T-cell (primary cell): ENCODE results near the gene CAMK2D. TPM values are rescaled to one million over a fixed set of nuclear protein-coding genes. Genes with fewer than 3 reads are reported as not detected.

Experiments used
- ATAC-seq, 4 experiments: fragments of 200-7000 bp in 3 of 4; fragments of 150-1000 bp in 1 of 4; cut with Tn5 transposase; replicated peaks in 1 of 4; 1 replicate in 3 of 4; 2 replicates in 1 of 4; pipeline ENCODE4 v1.10.0; 2021; ENCODE audit warnings: moderate library complexity in 3 of 4, mild to moderate bottlenecking in 2 of 4, moderate number of reproducible peaks in 1 of 4
- CTCF ChIA-PET, 2 donors: fragments of 300-600 bp; sonication (Branson Sonifier 250); formaldehyde crosslinking; loops; one replicate each; lab custom pipeline; 2022; ENCODE audit warnings: antibody characterized with exemption in 2 of 2; lab: Charles Lee
- POLR2A ChIA-PET, 2 donors: fragments of 300-600 bp; sonication (Branson Sonifier 250); formaldehyde crosslinking; loops; one replicate each; lab custom pipeline; 2022; ENCODE audit warnings: antibody characterized with exemption in 2 of 2; lab: Charles Lee
- DNase-seq, 35 experiments: peaks; one replicate each; pipeline versions ENCODE4 v3.0.0 to v3.0.0-alpha.2; 2013 to 2023
- H3K27ac ChIP-seq: one replicate; pipeline ENCODE4 v1.5.1; 2013; ENCODE audit warnings: low read length
- H3K27me3 ChIP-seq, 2 experiments: replicated peaks in 1 of 2; 1 replicate in 1 of 2; 2 replicates in 1 of 2; pipeline versions ENCODE4 v1.6.1 to v1.7.0; 2013; ENCODE audit warnings: low read length in 1 of 2, mixed read lengths in 1 of 2; ENCODE audit not compliant: control insufficient read depth in 2 of 2, insufficient read depth in 2 of 2; ENCODE audit errors: extremely low read depth in 1 of 2
- H3K36me3 ChIP-seq, 2 donors: 1 replicate in 1 of 2; 2 replicates in 1 of 2; pipeline versions ENCODE4 v1.6.1 to v1.7.0; 2013; ENCODE audit warnings: low read length in 1 of 2; ENCODE audit not compliant: control insufficient read depth in 2 of 2, insufficient read depth in 1 of 2; ENCODE audit errors: extremely low read depth in 1 of 2
- H3K4me1 ChIP-seq, 2 experiments: 1 replicate in 1 of 2; 2 replicates in 1 of 2; pipeline versions ENCODE4 v1.6.1 to v1.7.0; 2013; ENCODE audit warnings: low read length in 2 of 2, mixed read lengths in 1 of 2; ENCODE audit not compliant: insufficient read depth in 2 of 2, control insufficient read depth in 1 of 2; ENCODE audit errors: extremely low read depth in 1 of 2
- H3K4me3 ChIP-seq, 2 donors: 1 replicate in 1 of 2; 2 replicates in 1 of 2; pipeline versions ENCODE4 v1.5.1 to v1.7.0; 2013; ENCODE audit warnings: mild to moderate bottlenecking in 2 of 2, low read length in 1 of 2, moderate library complexity in 1 of 2; ENCODE audit not compliant: control insufficient read depth in 1 of 2; ENCODE audit errors: extremely low read depth in 1 of 2
- H3K9me3 ChIP-seq: 2 replicates; pipeline ENCODE4 v1.7.0; 2013
- H3K27ac Mint-ChIP-seq, 2 donors: one replicate each; pipeline ENCODE4 v1.8.0; 2020 to 2021; ENCODE audit warnings: mild to moderate bottlenecking in 2 of 2, mixed read lengths in 2 of 2
- H3K27me3 Mint-ChIP-seq, 2 donors: one replicate each; pipeline ENCODE4 v1.8.0; 2021 to 2022; ENCODE audit warnings: mixed read lengths in 2 of 2
- H3K36me3 Mint-ChIP-seq: one replicate; pipeline ENCODE4 v1.8.0; 2021; ENCODE audit warnings: mixed read lengths
- H3K4me1 Mint-ChIP-seq, 3 donors: one replicate each; pipeline ENCODE4 v1.8.0; 2020 to 2022; ENCODE audit warnings: mixed read lengths in 3 of 3, mild to moderate bottlenecking in 1 of 3
- H3K4me3 Mint-ChIP-seq, 3 donors: one replicate each; pipeline ENCODE4 v1.8.0; 2020 to 2022; ENCODE audit warnings: mild to moderate bottlenecking in 3 of 3, mixed read lengths in 3 of 3, moderate library complexity in 3 of 3
- H3K9me3 Mint-ChIP-seq, 3 donors: one replicate each; pipeline ENCODE4 v1.8.0; 2020 to 2022; ENCODE audit warnings: mixed read lengths in 3 of 3
- WGBS: methylation state at CpG from one replicate; pipeline ENCODE4 v1.1.5; 2013; ENCODE audit warnings: missing lambda C conversion rate; ENCODE audit not compliant: insufficient coverage; 5-methylcytosine and 5-hydroxymethylcytosine counted together
- total RNA-seq, 35 experiments: library from RNA in 6 of 35; stranded (reverse) in 6 of 35; fragments of 120-200 nt in 1 of 35; gene quantifications; one replicate each; pipeline versions ENCODE4 v1.2.1 to v1.2.4 and lab custom pipeline; 2013 to 2026

CAMK2D gene
- total RNA-seq, 5 donors from 2014 or later (not counting 1 experiment from before 2014, with no cell fraction given) = 30.9 to 36.2 (median 35.4) TPM

DNA sequence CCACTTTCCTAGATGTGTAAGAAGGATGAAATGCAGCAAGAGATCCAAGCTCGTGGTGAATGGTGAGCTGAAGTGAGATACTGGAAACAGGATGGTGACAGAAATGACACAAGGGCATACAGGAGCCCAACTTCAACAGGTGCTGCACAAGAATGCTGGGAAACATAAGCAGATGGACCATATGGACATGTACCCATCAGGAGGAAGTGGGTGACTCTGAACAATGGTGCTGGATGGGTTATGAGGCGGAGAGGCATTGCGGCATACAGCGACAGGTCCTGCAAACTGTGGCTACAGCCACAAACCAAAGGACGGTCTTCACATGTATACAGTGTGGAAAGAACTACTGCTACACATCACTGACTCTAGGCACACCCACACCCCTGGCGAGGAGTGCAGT, 265.7 kb downstream of the CAMK2D start:
- Histone ChIP-seq H3K27me3 (no peaks in the 10 kb centered on the region), H3K9me3 (no peaks in the 10 kb centered on the region), H3K4me1 (no peaks in the 10 kb centered on the region), H3K36me3 (peaks cover 6 to 31% of the 10 kb centered on the region in 2 donors), H3K27ac (no peak overlapping the region), H3K4me3 (no peak overlapping the region)
- Mint-ChIP-seq H3K36me3 (peaks cover 43% of the 10 kb centered on the region), H3K27ac (no peak overlapping the region), H3K27me3 (no peaks in the 10 kb centered on the region), H3K4me3 (no peak overlapping the region), H3K4me1 (no peaks in the 10 kb centered on the region), H3K9me3 (peaks cover 0 to 4% (median 0%) of the 10 kb centered on the region in 3 donors)
- no peak for DNase-seq
- 100% methylated on average over 1 of the region's 6 CpGs for WGBS
- ChIA-PET POLR2A (interaction anchor here in 1 of 2 donors (0.6 kb wide), 2 partner anchors 11 to 155 kb away, joined by 3 read pairs; no protein-coding TSS in a partner anchor), CTCF (interaction anchor here in 1 of 2 donors (0.6 kb wide), 1 partner anchor 12 kb away, joined by 3 read pairs; no protein-coding TSS in a partner anchor)
- no peak for ATAC-seq

- POLR2A ChIA-PET = no interaction called here
- WGBS = 100% methylated on average over 4 of the region's 6 CpGs
Measured at GRCh38 chr4:113483131-113483530, 278.4 kb downstream of the CAMK2D start.

GRCh38 chr4:113482325-113482724, 279.2 kb downstream of the CAMK2D start:
- no peaks in the 10 kb centered on the region for H3K9me3 ChIP-seq
- H3K4me1 ChIP-seq = no peaks in the 10 kb centered on the region
- no peaks in the 10 kb centered on the region for H3K27me3 ChIP-seq
- ATAC-seq = no peak
- no peak overlapping the region for H3K27ac Mint-ChIP-seq
- no peak overlapping the region for H3K27ac ChIP-seq
- no peaks in the 10 kb centered on the region for H3K27me3 Mint-ChIP-seq
- peaks cover 0 to 11% (median 8%) of the 10 kb centered on the region in 3 donors for H3K9me3 Mint-ChIP-seq
- H3K4me3 Mint-ChIP-seq = no peak overlapping the region
- no peak for DNase-seq
- ChIA-PET POLR2A (no interaction called here), CTCF (no interaction called here)
- H3K4me1 Mint-ChIP-seq = no peaks in the 10 kb centered on the region
- H3K36me3 Mint-ChIP-seq = peaks cover 60% of the 10 kb centered on the region
- H3K36me3 ChIP-seq = peaks cover 0 to 3% of the 10 kb centered on the region in 2 donors
- no peak overlapping the region for H3K4me3 ChIP-seq

More at GRCh38 chr4:113483131-113483530, 278.4 kb downstream of the CAMK2D start:
- no peak overlapping the region for H3K27ac Mint-ChIP-seq
- CTCF ChIA-PET = no interaction called here
- Histone ChIP-seq H3K27ac (no peak overlapping the region), H3K36me3 (peaks cover 0 to 3% of the 10 kb centered on the region in 2 donors), H3K27me3 (no peaks in the 10 kb centered on the region), H3K4me1 (no peaks in the 10 kb centered on the region), H3K9me3 (no peaks in the 10 kb centered on the region), H3K4me3 (no peak overlapping the region)
- no peak for ATAC-seq
- H3K4me3 Mint-ChIP-seq = no peak overlapping the region
- peaks cover 57% of the 10 kb centered on the region for H3K36me3 Mint-ChIP-seq
- no peaks in the 10 kb centered on the region for H3K27me3 Mint-ChIP-seq
- no peaks in the 10 kb centered on the region for H3K4me1 Mint-ChIP-seq
- no peak for DNase-seq
- H3K9me3 Mint-ChIP-seq = peaks cover 0 to 9% (median 6%) of the 10 kb centered on the region in 3 donors

DNA sequence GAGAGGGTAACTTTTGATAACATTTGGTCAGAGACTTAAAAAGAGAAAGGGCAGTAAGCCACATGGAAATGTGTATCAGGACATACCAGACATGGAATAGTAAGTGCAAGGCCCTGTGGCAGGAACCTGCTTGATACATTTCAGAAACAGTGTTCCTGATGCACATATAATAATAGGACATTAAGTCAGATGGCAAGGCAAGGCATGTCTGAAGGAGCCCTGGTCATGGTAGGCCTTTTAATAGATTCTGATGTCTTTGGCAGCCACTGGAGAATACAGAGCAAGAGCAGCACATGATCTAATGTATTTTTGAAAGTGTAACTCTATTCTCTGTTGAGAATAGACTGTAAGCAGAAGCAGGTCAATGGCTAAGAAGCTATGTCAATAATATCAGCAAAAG, 279.7 kb downstream of the CAMK2D start:
- no peak for ATAC-seq
- Mint-ChIP-seq H3K9me3 (peaks cover 0 to 13% (median 8%) of the 10 kb centered on the region in 3 donors), H3K36me3 (peaks cover 60% of the 10 kb centered on the region), H3K27me3 (no peaks in the 10 kb centered on the region), H3K27ac (no peak overlapping the region), H3K4me1 (peaks cover 0 to 2% (median 2%) of the 10 kb centered on the region in 3 donors), H3K4me3 (no peak overlapping the region)
- H3K27me3 ChIP-seq = no peaks in the 10 kb centered on the region
- peaks cover 0 to 3% of the 10 kb centered on the region in 2 donors for H3K36me3 ChIP-seq
- no peak overlapping the region for H3K4me3 ChIP-seq
- H3K27ac ChIP-seq = no peak overlapping the region
- no peaks in the 10 kb centered on the region for H3K9me3 ChIP-seq
- ChIA-PET POLR2A (no interaction called here), CTCF (no interaction called here)
- DNase-seq = no peak
- H3K4me1 ChIP-seq = no peaks in the 10 kb centered on the region

DNA sequence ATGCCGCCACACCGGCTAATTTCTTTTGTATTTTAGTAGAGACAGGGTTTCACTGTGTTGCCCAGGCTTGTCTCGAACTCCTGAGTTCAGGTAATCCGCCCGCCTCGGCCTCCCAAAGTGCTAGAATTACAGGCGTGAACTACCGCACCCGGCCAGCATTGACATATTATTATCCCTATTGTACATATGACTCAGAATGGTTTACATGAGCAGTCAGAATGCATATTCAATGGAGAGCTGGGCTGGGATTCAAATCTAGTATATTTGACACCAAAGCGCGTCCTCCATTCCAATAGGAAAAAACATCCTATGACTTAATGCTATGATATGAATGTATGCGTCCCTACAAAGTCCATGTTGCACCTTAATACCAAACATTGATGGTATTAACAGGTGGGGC, 281.4 kb downstream of the CAMK2D start:
- no peaks in the 10 kb centered on the region for H3K4me1 ChIP-seq
- Mint-ChIP-seq H3K36me3 (peaks cover 62% of the 10 kb centered on the region), H3K4me1 (peaks cover 0 to 6% (median 5%) of the 10 kb centered on the region in 3 donors), H3K9me3 (peaks cover 0 to 17% (median 8%) of the 10 kb centered on the region in 3 donors), H3K27ac (no peak overlapping the region), H3K27me3 (no peaks in the 10 kb centered on the region), H3K4me3 (no peak overlapping the region)
- no peak overlapping the region for H3K4me3 ChIP-seq
- no peak for DNase-seq
- H3K9me3 ChIP-seq = no peaks in the 10 kb centered on the region
- no peak for ATAC-seq
- WGBS = no CpG with 5 or more reads among the region's 12 CpGs
- H3K27me3 ChIP-seq = no peaks in the 10 kb centered on the region
- ChIA-PET POLR2A (no interaction called here), CTCF (no interaction called here)
- H3K27ac ChIP-seq = no peak overlapping the region
- H3K36me3 ChIP-seq = peaks cover 0 to 8% of the 10 kb centered on the region in 2 donors

DNA sequence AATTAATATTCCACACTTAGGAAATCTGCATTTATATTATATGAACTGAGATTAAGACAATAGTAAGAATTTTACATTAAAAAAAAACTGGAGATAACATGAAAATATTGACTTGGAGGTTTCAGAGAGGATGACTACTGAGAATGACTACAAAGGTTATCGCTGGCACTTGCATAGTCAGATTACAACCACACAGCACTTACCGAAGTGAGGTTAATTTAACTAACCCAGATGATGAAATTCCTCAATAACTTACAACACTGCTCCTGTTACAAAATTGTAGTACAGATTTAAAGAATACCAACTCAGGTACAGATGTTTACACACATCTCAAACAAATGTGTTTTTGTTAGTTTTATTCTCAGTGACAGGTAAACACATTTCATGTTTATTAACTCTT, 283.5 kb downstream of the CAMK2D start:
- H3K9me3 ChIP-seq = no peaks in the 10 kb centered on the region
- peaks cover 0 to 8% of the 10 kb centered on the region in 2 donors for H3K36me3 ChIP-seq
- no peak overlapping the region for H3K27ac ChIP-seq
- Mint-ChIP-seq H3K9me3 (peaks cover 0 to 17% (median 8%) of the 10 kb centered on the region in 3 donors), H3K4me3 (no peak overlapping the region), H3K36me3 (peaks cover 51% of the 10 kb centered on the region), H3K27ac (no peak overlapping the region), H3K4me1 (peaks cover 0 to 6% (median 5%) of the 10 kb centered on the region in 3 donors), H3K27me3 (no peaks in the 10 kb centered on the region)
- H3K4me3 ChIP-seq = no peak overlapping the region
- DNase-seq (no peak), ATAC-seq (no peak)
- no peaks in the 10 kb centered on the region for H3K27me3 ChIP-seq
- H3K4me1 ChIP-seq = no peaks in the 10 kb centered on the region
- WGBS = no CpG with 5 or more reads among the region's 2 CpGs
- ChIA-PET POLR2A (no interaction called here), CTCF (no interaction called here)

- H3K4me3 ChIP-seq = no peak overlapping the region
- H3K36me3 ChIP-seq = peaks cover 0 to 5% of the 10 kb centered on the region in 2 donors
- DNase-seq (no peak), ATAC-seq (no peak)
- no peaks in the 10 kb centered on the region for H3K4me1 ChIP-seq
- peaks cover 0 to 6% (median 5%) of the 10 kb centered on the region in 3 donors for H3K4me1 Mint-ChIP-seq
- peaks cover 43% of the 10 kb centered on the region for H3K36me3 Mint-ChIP-seq
- ChIA-PET CTCF (no interaction called here), POLR2A (no interaction called here)
- H3K4me3 Mint-ChIP-seq = no peak overlapping the region
- H3K27me3 Mint-ChIP-seq = no peaks in the 10 kb centered on the region
- H3K9me3 Mint-ChIP-seq = peaks cover 0 to 17% (median 8%) of the 10 kb centered on the region in 3 donors
- peak overlapping the region; percentile 16 to 41 for H3K27ac Mint-ChIP-seq
- no peaks in the 10 kb centered on the region for H3K27me3 ChIP-seq
- WGBS = 75% methylated on average over 2 of the region's 2 CpGs
- H3K27ac ChIP-seq = no peak overlapping the region
- H3K9me3 ChIP-seq = no peaks in the 10 kb centered on the region
Measured at GRCh38 chr4:113476800-113477199, 284.7 kb downstream of the CAMK2D start.
